ENCODE measurements around the gene RACK1.
A peak's percentile ranks its signal among the peaks of the same experiment; 100 is the strongest.

RACK1 gene

DNA sequence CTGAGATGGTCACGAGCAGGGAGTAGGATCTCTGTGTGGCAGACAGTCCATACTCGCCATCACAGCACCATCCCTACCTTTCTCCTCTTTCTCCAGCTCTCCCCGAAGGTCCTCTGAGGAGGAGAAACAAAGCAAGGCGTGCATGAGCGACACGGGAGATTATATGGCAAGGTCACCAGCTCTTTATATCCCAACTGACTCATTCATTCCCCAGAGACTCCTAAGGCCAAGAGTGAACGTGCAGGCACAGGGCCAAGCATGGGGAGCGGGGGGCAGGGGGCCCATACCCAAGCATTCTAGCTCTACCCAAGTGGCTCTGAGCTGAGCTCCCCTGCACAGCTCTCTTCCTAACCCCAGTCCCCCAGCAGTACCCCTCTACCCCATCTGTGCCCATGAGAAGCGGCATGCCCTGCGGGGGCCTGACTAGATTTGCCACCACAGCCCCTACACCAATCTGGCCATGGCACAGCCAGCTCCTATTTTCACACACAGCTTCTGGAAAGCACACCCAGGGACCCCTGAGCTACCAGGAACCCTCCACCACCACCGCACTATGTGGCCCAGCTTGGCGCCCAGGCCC, 45.5 kb downstream of the RACK1 start:
- no peak for DNase-seq (ENCODE audit: low read depth in 2 of 2)

DNA sequence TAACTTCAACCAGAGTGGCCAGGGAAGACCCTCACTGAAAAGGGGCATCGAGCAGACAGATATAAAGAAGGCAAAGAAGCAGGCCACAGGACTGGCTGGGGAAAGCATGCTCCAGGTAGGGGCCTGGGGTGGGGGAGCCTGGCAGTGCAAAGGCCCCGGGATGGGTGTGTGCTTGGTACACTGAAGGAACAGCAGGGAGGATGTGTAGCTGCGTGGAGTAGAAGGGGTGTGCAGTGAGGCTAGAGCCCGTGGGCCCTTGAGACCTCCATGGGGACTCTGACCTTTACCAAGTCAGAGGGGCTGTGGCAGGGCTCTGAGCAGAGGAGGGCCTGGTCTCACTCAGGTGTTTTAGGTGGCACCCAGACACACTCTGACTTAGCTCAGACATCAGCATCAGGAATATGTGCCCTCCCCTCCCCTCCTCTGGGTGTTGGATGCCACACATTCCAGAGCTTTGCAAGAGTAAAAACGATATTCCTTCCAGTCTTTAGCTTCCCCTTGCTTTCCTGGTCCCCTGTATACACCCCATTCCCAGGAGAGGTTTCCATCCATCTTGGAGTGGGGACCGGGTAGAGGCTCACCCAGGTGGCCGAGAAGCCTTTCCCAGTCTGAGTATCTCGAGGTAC, 46.3 kb downstream of the RACK1 start:
- DNase-seq (ENCODE audit: low read depth in 2 of 2), result no peak

DNA sequence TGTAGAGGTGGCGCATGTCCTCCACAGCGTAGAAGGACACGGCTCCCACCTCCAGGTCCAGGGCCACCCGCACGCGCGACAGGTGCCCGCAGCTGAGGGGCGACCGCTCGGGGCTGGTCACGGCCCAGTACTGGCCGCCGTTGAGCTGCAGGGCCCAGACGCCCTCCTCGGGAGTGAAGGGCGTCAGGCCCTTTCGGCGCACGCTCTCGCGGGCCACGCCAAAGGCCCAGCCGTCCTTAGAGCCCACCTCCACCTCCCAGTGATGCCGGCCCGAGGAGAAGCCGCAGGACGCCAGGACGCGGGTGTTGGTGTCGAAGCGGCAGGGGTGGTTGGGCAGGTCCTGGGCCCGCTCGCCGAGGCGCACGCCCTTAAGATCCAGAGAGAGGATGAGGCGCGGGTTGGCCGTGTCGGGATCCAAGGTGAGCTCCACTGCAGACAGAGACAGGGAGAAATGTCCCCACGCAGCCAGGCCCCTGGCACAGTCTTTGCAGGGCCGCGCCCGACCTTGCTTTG, 48.4 kb downstream of the RACK1 start:
- DNase-seq (ENCODE audit: low read depth in 2 of 2), result no peak

DNA sequence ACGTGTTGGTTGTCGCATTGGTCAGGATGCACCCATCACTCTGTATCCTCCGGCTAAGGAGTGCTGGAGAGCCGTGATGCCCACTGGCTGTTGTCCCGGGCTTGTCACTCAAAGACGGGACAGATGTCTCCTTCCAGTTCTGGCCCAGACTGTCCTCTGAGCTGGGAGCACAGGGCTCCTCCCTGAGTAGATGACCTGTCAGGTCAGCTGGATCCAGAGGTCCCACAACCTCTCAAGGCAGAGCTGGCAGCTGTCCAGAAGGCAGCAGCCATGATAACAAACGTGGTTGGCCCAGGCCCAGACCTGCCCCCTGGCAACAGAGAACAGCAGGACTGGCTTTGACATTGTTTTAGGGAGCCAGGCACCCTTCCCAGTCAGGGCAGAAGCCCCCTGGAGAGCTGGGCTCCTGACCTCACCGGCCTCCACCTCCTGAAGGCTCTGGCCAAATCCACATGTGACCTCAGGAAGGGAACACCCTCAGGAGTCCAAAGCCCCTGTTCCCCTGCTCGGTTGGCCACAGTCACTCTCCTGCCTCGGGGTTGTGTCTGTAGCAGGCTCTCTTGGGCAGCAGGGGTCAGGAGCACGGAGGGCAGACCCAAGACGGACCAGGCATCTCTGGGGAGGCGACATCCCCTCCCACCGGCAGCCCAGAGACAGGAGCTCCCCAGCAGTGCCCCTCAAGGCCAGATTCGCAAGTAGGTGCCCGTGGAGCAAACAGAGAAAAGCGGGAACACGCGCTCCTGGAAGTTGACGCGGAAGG, 49.0 kb downstream of the RACK1 start:
- no peak for DNase-seq (ENCODE audit: low read depth in 2 of 2)

DNA sequence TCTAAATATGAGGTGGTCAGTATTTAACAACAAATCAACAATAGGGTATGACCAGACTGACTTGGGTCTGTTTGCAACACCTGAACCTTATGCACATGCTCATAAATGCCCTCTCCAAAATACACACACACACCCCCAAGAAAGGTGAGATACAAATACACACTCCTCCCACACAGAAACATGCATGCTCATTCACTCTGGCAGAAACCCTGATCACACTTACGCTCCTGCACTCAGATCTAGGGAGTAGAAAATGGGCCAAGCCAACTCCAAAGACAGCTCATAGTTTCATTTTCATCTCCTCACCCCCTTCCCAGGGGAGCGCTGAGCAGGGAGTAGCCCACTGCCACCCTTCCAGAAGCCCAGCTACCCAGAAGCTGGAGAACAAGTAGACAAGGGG, 50.0 kb downstream of the RACK1 start:
- DNase-seq (ENCODE audit: low read depth in 2 of 2), result no peak

DNA sequence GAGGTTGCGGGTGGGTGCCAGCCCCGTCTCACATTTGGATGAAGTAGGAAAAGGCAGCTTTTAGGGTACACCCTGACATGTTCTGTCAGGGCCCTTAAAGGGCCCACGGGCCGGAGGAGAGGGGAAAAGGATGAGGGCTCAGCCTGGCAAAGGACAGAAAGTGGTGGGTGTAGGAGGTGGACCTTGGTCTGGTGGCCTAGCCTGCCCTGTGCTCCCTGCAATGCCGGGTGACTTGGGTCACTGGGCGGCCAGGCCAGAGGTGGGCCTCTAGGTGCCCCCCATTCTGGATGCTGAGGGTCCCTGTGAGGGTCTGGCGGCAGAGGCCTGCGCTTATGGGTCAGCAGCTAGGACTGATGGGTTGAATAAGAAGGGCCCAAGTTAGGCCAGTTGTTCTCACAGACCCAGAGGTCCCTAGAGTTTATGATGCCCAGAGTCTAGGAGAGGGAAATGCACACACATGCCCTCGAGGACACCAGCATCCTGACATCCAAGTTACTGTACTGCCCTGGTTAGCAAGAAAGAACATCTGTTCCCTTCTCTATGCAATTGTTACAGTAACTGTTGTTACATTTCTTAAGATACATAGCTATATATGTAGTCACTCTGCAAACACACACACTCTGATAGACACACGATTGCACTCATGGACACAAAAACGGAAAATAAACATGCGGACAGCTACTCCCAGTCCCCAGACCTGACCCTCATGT, 51.2 kb downstream of the RACK1 start:
- DNase-seq (ENCODE audit: low read depth in 2 of 2), result no peak

DNA sequence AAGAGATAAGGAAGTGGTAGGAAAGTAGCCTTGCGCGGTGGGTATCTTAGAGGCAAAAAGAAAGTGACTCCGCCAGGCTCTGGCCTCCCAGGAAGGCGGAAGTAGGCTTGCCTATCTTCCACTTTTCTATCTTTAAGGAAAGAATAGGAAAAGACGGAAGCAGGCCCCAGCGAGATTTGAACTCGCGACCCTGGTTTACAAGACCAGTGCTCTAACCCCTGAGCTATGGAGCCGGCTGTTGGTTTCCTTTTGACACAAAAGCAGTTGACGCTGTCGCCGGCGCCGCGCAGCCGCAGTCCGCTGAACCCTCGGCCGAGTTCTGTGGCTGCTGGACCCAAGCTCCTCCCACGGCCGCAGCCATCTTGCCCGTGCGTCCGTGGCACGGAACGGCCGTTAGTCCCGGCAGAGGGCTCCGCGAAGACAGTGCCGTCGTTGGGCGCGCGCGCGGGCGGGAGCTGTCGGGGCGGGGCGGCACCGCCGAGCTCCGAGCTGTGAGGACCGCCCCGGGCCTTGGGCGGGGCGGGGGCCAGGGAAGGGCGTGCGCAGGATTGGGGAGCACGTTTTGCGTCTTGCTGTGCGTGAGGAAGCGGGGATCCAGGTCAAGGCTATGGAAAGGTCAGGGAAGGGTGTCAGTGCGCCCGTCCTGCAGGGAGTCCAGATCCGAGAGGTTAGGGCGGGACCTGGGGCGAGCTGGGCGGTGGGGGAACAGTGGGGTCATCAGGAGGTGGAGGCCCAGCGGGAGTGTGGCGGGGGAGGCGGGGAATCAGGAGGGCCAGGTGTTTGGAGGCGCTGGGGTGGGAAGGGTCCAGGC, 52.0 kb downstream of the RACK1 start:
- DNase-seq (ENCODE audit: low read depth in 2 of 2), result peak; percentile 92

DNA sequence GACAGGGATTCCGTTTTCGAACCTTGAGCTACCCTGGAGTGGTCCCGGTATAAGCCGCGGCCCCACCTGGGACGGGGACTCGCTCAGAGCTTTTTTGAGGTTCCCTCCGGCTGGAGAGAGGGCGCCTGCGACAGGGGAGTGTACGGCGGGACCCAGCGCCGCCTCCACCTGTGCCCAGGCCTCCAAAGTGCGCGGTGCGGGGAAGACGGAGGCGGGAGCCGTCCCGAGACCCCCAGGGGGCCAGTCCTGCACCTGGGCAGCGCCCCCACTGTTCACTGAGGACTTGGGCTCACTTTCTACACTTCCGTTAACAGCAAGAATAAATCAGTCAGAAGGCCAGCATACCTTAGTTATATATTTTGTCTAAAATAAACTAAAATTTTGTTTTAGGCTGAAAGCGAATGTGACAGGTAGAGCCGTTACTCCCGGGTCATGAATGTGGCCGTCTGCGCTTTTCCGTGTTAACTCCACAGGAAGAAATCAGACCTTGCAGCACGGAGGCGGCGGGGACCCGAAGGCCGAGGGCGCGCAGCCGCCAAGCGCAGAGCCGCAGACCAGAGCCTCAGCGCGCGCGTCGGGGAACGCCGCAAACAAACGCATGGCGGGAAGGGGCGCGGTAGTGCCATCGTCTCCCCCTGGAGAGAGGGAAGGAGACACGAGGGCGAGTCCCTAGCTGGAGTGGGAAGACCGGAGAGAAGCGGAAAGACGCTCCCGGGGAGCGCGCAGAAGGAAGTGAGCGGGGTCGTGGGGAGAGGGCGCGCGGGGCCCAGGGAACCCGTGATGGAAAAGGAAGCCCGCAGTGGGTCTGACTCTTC, 52.8 kb downstream of the RACK1 start:
- DNase-seq (ENCODE audit: low read depth in 2 of 2), result no peak

DNA sequence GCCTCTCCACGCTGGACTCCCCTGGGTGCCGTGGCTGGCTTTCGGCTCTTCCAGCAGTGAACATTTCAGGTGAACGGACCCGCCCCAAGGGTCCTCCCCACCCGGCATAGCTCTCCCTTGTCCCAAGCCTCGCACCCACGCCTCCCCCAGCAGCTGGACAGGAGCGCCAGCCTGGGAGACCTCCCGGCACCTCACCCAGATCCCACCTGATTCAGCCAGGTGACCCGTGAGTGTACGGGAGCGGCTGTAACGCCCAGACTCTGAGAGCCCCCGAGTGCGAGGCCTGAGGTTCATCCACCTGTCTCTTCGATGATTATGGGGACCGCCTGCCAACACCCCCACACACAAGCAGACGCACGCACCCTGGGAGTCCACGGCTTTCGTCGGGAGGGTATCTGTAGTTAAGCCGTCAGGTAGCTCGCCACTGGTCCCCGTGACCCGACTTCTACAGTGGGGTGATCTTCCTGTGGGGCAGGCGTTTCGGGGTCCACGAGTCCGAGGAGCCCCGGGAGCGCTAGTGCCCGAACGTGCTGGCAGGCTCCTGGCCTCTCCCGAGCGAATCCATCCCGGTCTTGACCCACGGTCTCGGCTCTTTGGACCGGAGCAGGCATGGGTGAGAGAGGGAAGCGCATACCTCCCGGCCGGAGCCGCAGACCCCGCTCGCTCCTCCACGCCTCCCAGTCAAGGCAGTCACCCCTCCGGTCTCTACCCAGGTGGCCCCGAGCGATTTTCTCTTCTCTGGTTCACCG, 53.6 kb downstream of the RACK1 start:
- DNase-seq (ENCODE audit: low read depth in 2 of 2), result no peak

DNA sequence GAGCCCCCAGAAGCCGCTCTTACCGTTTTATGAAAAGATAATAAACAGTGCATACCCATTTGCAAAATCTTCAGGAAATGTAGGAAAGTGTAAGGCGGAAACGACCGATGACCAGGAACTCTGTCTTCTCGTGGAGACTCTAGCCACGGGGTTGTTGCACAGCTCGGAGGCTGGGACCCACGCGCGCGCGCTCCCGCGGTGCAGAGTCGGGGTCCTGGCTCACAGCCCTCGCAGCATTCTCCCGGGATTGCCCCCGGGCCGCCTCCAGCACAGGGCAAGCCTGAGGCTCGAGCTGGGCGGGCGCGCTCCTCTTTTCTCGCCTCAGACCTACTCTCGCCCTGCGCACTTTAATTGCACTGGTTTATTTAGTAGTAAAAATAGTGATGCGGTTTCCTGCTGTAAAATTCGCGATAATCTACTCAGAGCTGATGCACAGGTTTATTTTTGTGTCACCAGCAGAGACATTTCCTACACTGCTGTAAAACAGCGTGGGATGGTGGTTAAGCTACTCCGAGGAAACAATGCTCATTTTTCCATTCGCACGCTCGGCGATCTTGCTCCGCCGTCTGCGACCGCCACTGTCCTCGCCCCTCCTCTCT, 54.2 kb downstream of the RACK1 start:
- DNase-seq (ENCODE audit: low read depth in 2 of 2), result no peak

DNA sequence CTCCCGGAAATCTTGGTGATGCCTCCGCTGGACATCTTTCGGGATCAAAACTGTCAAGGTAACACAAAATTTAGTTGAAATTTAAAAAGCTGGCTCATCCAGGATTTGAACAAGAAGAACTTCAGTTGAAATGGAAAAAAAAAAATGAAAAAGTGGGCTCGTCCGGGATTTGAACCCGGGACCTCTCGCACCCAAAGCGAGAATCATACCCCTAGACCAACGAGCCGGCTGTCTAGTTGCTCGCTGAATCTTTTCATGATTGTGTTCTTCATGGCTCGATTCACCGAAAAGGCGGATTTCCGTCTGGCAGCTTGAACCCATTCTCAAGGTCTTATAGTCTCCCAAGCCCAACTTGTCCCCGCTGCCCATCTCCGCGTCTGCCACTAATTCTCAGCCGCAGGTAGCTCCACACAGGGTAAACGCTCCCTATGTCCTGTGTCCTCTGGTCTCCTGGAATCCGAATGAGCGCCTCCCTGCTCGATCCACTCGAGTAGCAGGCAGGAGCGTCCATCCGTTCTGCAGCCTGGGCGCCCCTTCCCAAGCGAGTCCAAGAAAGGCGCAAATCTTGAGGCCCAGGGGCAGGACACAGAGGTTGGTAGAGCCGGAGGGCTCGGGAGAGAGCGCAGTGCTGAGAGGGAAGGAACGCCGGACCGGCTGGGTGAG, 54.9 kb downstream of the RACK1 start:
- DNase-seq (ENCODE audit: low read depth in 2 of 2), result peak in 1 of 2 experiments; percentile 50

DNA sequence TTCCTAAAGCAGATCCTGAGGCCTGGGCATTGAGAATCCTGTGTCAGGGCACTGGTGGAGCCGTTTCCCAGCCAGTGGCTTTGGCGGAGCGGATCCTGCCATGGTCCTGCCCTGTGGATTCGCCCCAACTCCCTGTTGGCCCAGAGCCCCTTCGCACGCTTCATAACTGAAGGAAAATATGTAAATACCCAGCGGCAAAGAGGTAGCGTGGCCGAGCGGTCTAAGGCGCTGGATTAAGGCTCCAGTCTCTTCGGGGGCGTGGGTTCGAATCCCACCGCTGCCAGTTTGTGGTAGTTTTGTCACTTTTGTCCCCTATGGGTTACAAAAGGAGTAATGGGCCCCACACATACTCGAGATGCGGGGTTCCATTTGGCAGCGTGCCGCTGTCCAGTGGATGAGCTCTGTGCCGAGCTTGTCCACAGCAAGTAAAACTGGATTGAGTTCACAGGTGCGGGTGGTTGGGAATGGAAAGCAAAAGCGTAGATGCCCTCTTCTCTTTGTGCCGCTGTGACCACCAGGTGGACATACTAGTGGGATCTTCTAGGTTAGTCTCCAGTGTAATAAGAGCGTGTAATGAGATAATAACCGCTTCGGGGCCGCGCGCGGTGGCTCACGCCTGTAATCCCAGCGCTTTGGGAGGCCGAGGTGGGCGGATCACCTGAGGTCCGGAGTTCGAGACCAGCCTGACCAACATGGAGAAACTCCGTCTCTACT, 56.0 kb downstream of the RACK1 start:
- DNase-seq (ENCODE audit: low read depth in 2 of 2), result peak; percentile 55 to 59

DNA sequence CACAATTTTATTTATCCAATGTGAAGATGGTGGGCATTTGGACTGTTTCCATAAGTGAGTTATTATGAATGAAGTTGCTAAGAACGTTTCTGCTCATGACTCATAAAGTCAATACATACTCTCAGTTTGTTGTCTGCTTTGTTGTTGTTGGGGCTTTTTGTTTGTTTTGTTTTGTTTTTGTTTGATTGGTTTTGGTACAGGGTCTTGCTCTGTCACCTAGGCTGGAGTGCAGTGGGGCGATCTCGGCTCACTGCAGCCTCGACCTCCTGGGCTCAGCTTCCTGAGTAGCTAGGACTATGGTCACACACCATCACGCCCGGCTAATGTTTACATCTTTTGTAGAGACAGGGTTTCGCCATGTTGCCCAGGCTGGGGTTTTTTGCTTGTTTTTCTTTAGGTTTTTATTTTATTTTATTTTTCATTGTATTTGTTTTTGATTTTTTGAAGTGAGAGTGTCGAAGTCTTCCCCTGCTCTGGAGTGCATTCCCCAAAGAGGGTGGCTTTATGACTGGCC, 56.7 kb downstream of the RACK1 start:
- no peak for DNase-seq (ENCODE audit: low read depth in 2 of 2)

Data from fibroblast of skin of left quadriceps (primary cell).